K562 (cell line): ENCODE results near the gene PLA2R1. TPM values are rescaled to one million over a fixed set of nuclear protein-coding genes. Genes with fewer than 3 reads are reported as not detected.

Experiments used
- ATAC-seq: fragments of 200-7000 bp; cut with Tn5 transposase; 3 replicates; pipeline ENCODE4 v1.9.1; 2020; ENCODE audit warnings: moderate library complexity
- BruUV-seq: library from RNA; stranded (reverse); fragments of 400-500 nt; replicated peaks from 2 replicates; lab custom pipeline; 2021; lab: Mats Ljungman, UMichigan
- CTCF ChIA-PET: fragments of 300-600 bp; formaldehyde crosslinking; extraction: SDS; loops from one replicate; lab custom pipeline; 2021; ENCODE audit warnings: low intra/inter-chr PET ratio; lab: Yijun Ruan, JAX
- POLR2A ChIA-PET: fragments of 300-600, 350-650 bp; sonication (Branson Sonifier 250); formaldehyde crosslinking; extraction: SDS; loops from one replicate; lab custom pipeline; 2021; ENCODE audit warnings: antibody characterized with exemption, inconsistent platforms; lab: Yijun Ruan, JAX
- DNase-seq, 4 experiments: peaks; one replicate each; pipeline versions ENCODE4 v3.0.0 to v3.0.0-alpha.2; 2011 to 2018; ENCODE audit warnings: low spot score in 3 of 4, mixed read lengths in 3 of 4; ENCODE audit errors: extremely low read depth in 1 of 4
- FAIRE-seq: peaks from 2 replicates; lab custom pipeline; 2011; peaks lifted over from hg19 to GRCh38; lab: Jason Lieb, UNC
- H2AFZ ChIP-seq: 2 replicates; pipeline ENCODE4 v1.6.0; 2011; ENCODE audit warnings: low read depth, low read length, control low read depth, inconsistent platforms
- H3K27ac ChIP-seq: fragments of 200-600 bp; 3 replicates; pipeline ENCODE4 v1.8.0; 2011; ENCODE audit warnings: low read depth, mild to moderate bottlenecking, control low read depth, inconsistent platforms, low read length, moderate library complexity, mixed read lengths; ENCODE audit errors: extremely low read depth
- H3K27me3 ChIP-seq, 2 experiments: fragments of 300-600 bp in 1 of 2; 2 replicates in 1 of 2; 3 replicates in 1 of 2; pipeline versions ENCODE4 v1.6.0 to v1.8.0; 2011; ENCODE audit warnings: inconsistent platforms in 2 of 2, low read length in 2 of 2, mild to moderate bottlenecking in 1 of 2, mixed read lengths in 1 of 2, moderate library complexity in 1 of 2; ENCODE audit not compliant: control insufficient read depth in 2 of 2, insufficient read depth in 2 of 2
- H3K36me3 ChIP-seq: fragments of 300-600 bp; 3 replicates; pipeline ENCODE4 v1.8.0; 2011; ENCODE audit warnings: mild to moderate bottlenecking, low read length, inconsistent platforms; ENCODE audit not compliant: control insufficient read depth, insufficient read depth
- H3K4me1 ChIP-seq, 2 experiments: fragments of 200-600 bp in 1 of 2; replicated peaks in 1 of 2; 2 replicates in 1 of 2; 3 replicates in 1 of 2; pipeline versions ENCODE4 v1.5.1 to v1.8.0; 2011; ENCODE audit warnings: inconsistent platforms in 2 of 2, low read length in 2 of 2, mild to moderate bottlenecking in 1 of 2, mixed read lengths in 1 of 2, moderate library complexity in 1 of 2; ENCODE audit not compliant: control insufficient read depth in 2 of 2, insufficient read depth in 2 of 2
- H3K4me2 ChIP-seq: 2 replicates; pipeline ENCODE4 v1.6.1; 2011; ENCODE audit warnings: low read length, control low read depth, inconsistent platforms, mixed read lengths; ENCODE audit not compliant: insufficient read depth
- H3K4me3 ChIP-seq: fragments of 200-600 bp; sonication (generic), shearing (Covaris generic); 2 replicates; pipeline ENCODE4 v1.5.1; 2016; ENCODE audit warnings: control low read depth, inconsistent platforms
- H3K79me2 ChIP-seq: fragments of 200-600 bp; 3 replicates; pipeline ENCODE4 v1.8.0; 2011; ENCODE audit warnings: low read length, inconsistent platforms; ENCODE audit not compliant: control insufficient read depth, insufficient read depth
- H3K9ac ChIP-seq, 2 experiments: 2 replicates each; pipeline versions ENCODE4 v1.6.0 to v1.6.1; 2011; ENCODE audit warnings: low read depth in 2 of 2, low read length in 2 of 2, control low read depth in 1 of 2, inconsistent platforms in 1 of 2, mild to moderate bottlenecking in 1 of 2, mixed read lengths in 1 of 2; ENCODE audit not compliant: insufficient read depth in 1 of 2
- H3K9me1 ChIP-seq: one replicate; pipeline ENCODE4 v1.6.0; 2011; ENCODE audit warnings: inconsistent platforms, mild to moderate bottlenecking, low read length, moderate library complexity; ENCODE audit not compliant: control insufficient read depth, insufficient read depth
- H3K9me3 ChIP-seq: replicated peaks from 2 replicates; pipeline ENCODE4 v1.5.1; 2011; ENCODE audit warnings: low read depth, low read length, inconsistent platforms; ENCODE audit not compliant: control insufficient read depth, insufficient read depth
- H4K20me1 ChIP-seq: replicated peaks from 2 replicates; pipeline ENCODE4 v1.6.1; 2011; ENCODE audit warnings: low read length, inconsistent platforms, mixed read lengths; ENCODE audit not compliant: control insufficient read depth, insufficient read depth
- GTF2F1 ChIP-seq: IDR thresholded peaks from 2 replicates; pipeline ENCODE4 v1.6.1; 2011; ENCODE audit warnings: low read depth, low read length, improper control_type of control experiment
- HNRNPL ChIP-seq: fragments of 200-400 bp; formaldehyde crosslinking; IDR thresholded peaks from 2 replicates; pipeline ENCODE4 v1.6.1; 2017; ENCODE audit warnings: low read depth, mild to moderate bottlenecking, low read length
- JUND ChIP-seq, 2 experiments: IDR thresholded peaks; 2 replicates in 1 of 2; 3 replicates in 1 of 2; pipeline ENCODE4 v1.6.1; 2011; ENCODE audit warnings: borderline replicate concordance in 2 of 2, low read depth in 2 of 2, low read length in 2 of 2, improper control_type of control experiment in 1 of 2, missing biosample characterization in 1 of 2, missing genetic modification characterization in 1 of 2, missing genetic modification reagents in 1 of 2
- KLF13 ChIP-seq: fragments of 450-650 bp; IDR thresholded peaks from 2 replicates; pipeline ENCODE4 v1.6.1; 2016; ENCODE audit warnings: missing genetic modification characterization, low read depth, mild to moderate bottlenecking, missing compliant biosample characterization, moderate library complexity, borderline replicate concordance
- MAFK ChIP-seq: IDR thresholded peaks from 2 replicates; pipeline ENCODE4 v1.6.1; 2011; ENCODE audit warnings: low read length, improper control_type of control experiment
- NBN ChIP-seq: fragments of 450-650 bp; IDR thresholded peaks from 2 replicates; pipeline ENCODE4 v1.6.1; 2016; ENCODE audit warnings: low read depth, mild to moderate bottlenecking
- POLR2AphosphoS2 ChIP-seq: IDR thresholded peaks from 2 replicates; pipeline ENCODE4 v1.6.1; 2012; ENCODE audit warnings: low read length, improper control_type of control experiment
- RNF219 ChIP-seq: fragments of 250-450 bp; sonication (Bioruptor Pico); IDR thresholded peaks from 2 replicates; pipeline ENCODE4 v1.5.0; 2022; ENCODE audit warnings: mild to moderate bottlenecking
- TGIF2 ChIP-seq: sonication (generic); formaldehyde crosslinking; IDR thresholded peaks from 2 replicates; pipeline ENCODE4 v1.8.1; 2022; ENCODE audit warnings: mild to moderate bottlenecking, missing genetic modification reagents, moderate library complexity
- ZNF277 ChIP-seq: fragments of 250-450 bp; sonication (Bioruptor Pico); IDR thresholded peaks from 2 replicates; pipeline ENCODE4 v1.8.0; 2022; ENCODE audit warnings: inconsistent platforms, mild to moderate bottlenecking, moderate library complexity, borderline replicate concordance
- WGBS: fragments of 100-300 bp; shearing (Covaris generic); methylation state at CpG from one replicate; pipeline ENCODE4 v1.1.6; 2016; ENCODE audit warnings: low coverage, mixed read lengths; ENCODE audit not compliant: insufficient coverage; ENCODE audit errors: missing lambda C conversion rate; 5-methylcytosine and 5-hydroxymethylcytosine counted together
- in situ Hi-C: fragments of 300-500 bp; cut with MboI; formaldehyde crosslinking; loops from 4 replicates; pipeline ENCODE4 v1.15.0; 2018; ENCODE audit warnings: inconsistent platforms, mixed read lengths
- intact Hi-C: fragments of 100-400 bp; cut with micrococcal nuclease; formaldehyde crosslinking; loops from 2 replicates; pipeline ENCODE4 v1.14.2; 2022
- polyA plus RNA-seq, 8 experiments: library from polyadenylated mRNA; depleted of rRNA in 4 of 8; stranded (reverse) in 5 of 8; unstranded in 3 of 8; fragments of >200 nt; fragmentation: Nextera tagmentation in 2 of 8; fragmentation: Illumina TruSeq in 1 of 8; extraction: Ambion mirVana in 2 of 8; extraction: Trizol in 1 of 8; gene quantifications; 2 replicates each; pipeline versions ENCODE4 v1.2.1 to v1.2.3, GENCODE V29; 2011 to 2014; ENCODE audit warnings: inconsistent platforms in 1 of 8, missing spikeins in 1 of 8
- total RNA-seq, 7 experiments: library from RNA; depleted of rRNA in 6 of 7; stranded (reverse); fragments of >200 nt in 6 of 7; fragmentation: Illumina TruSeq in 2 of 7; extraction: Trizol in 2 of 7; gene quantifications; 2 replicates each; pipeline versions ENCODE4 v1.2.1 to v1.2.3, GENCODE V29; 2011 to 2021; ENCODE audit warnings: low replicate concordance in 1 of 7
- TF ChIP-seq, protein P1 (sequence below): fragments of 450-650 bp; IDR thresholded peaks from 2 replicates; pipeline ENCODE4 v1.6.1; 2018; ENCODE audit not compliant: partially characterized antibody

Gene PLA2R1
- total and polyA plus RNA-seq, 9 of the 15 experiments (the other 6 are each of a cell fraction or from before 2014, with no cell fraction given) = not detected

- FAIRE-seq (no peak), ATAC-seq (no peak), DNase-seq (no peak)
- no TSS peak for BruUV-seq
- H3K27me3 ChIP-seq = peaks cover 18 to 43% of the 10 kb centered on the region in 2 experiments
- no peaks in the 10 kb centered on the region for H4K20me1 ChIP-seq
- no peaks in the 10 kb centered on the region for H3K36me3 ChIP-seq
- no peak overlapping the region for H3K4me2 ChIP-seq
- in situ Hi-C loops = no loop called here
- ChIA-PET POLR2A (interaction anchor here (0.6 to 1.1 kb wide), 2 partner anchors 18 to 816 kb away, joined by 3 read pairs; no protein-coding TSS in a partner anchor), CTCF (no interaction called here)
- no peaks in the 10 kb centered on the region for H3K79me2 ChIP-seq
- no peak overlapping the region for H3K4me3 ChIP-seq
- H3K9ac ChIP-seq = no peak overlapping the region
- H3K9me3 ChIP-seq = no peaks in the 10 kb centered on the region
- peaks cover 0 to 11% of the 10 kb centered on the region in 2 experiments; a peak in 2 of 5 replicates for H3K4me1 ChIP-seq
- intact Hi-C loops = no loop called here
- H3K9me1 ChIP-seq = no peaks in the 10 kb centered on the region
- H2AFZ ChIP-seq = no peak overlapping the region
- H3K27ac ChIP-seq = no peak overlapping the region
- WGBS = under 1% methylated on average over 6 of the region's 6 CpGs
- TF ChIP-seq POLR2AphosphoS2 (no peak), HNRNPL (no peak), TGIF2 (no peak), JUND (IDR thresholded peaks at IDR 0.05; ENCODE audit: borderline replicate concordance, low read depth, low read length) (no peak), JUND (tag; IDR thresholded peaks at IDR 0.05; ENCODE audit: borderline replicate concordance, low read depth, low read length) (no peak), GTF2F1 (no peak), KLF13 (no peak), ZNF277 (no peak), NBN (no peak), RNF219 (CRISPR knock-in tag) (no peak), MAFK (no peak)
- TF ChIP-seq, protein P1, sequence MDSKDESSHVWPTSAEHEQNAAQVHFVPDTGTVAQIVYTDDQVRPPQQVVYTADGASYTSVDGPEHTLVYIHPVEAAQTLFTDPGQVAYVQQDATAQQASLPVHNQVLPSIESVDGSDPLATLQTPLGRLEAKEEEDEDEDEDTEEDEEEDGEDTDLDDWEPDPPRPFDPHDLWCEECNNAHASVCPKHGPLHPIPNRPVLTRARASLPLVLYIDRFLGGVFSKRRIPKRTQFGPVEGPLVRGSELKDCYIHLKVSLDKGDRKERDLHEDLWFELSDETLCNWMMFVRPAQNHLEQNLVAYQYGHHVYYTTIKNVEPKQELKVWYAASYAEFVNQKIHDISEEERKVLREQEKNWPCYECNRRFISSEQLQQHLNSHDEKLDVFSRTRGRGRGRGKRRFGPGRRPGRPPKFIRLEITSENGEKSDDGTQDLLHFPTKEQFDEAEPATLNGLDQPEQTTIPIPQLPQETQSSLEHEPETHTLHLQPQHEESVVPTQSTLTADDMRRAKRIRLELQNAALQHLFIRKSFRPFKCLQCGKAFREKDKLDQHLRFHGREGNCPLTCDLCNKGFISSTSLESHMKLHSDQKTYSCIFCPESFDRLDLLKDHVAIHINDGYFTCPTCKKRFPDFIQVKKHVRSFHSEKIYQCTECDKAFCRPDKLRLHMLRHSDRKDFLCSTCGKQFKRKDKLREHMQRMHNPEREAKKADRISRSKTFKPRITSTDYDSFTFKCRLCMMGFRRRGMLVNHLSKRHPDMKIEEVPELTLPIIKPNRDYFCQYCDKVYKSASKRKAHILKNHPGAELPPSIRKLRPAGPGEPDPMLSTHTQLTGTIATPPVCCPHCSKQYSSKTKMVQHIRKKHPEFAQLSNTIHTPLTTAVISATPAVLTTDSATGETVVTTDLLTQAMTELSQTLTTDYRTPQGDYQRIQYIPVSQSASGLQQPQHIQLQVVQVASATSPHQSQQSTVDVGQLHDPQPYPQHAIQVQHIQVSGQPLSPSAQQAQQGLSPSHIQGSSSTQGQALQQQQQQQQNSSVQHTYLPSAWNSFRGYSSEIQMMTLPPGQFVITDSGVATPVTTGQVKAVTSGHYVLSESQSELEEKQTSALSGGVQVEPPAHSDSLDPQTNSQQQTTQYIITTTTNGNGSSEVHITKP = no peak
These were observed 159.7 kb downstream of the PLA2R1 start for GRCh38 chr2:159902722-159903121.
